Ascending aorta (tissue), 2 donors: ENCODE measurements around the gene SFSWAP. TPM values are rescaled to one million over a fixed set of nuclear protein-coding genes. Genes with fewer than 3 reads are reported as not detected.
A peak's percentile ranks its signal among the peaks of the same experiment; 100 is the strongest.
"Not testable (repeated sequence)": the region's sequence is repeated elsewhere in the genome, so short reads cannot be mapped to it uniquely, and the experiment has no call there.

Experiments used
- DNase-seq, 2 donors: peaks; one replicate each; pipeline ENCODE4 v3.0.0-alpha.2; 2019; ENCODE audit warnings: low spot score in 2 of 2
- H3K27ac ChIP-seq, 2 donors: fragments of 200-600 bp; sonication (generic); one replicate each; pipeline ENCODE4 v1.5.1; 2016 to 2017; ENCODE audit warnings: mild to moderate bottlenecking in 1 of 2
- H3K27me3 ChIP-seq: fragments of 200-600 bp; sonication (generic); one replicate; pipeline ENCODE4 v1.5.1; 2017
- H3K36me3 ChIP-seq, 2 donors: fragments of 200-600 bp; sonication (generic); one replicate each; pipeline ENCODE4 v1.5.1; 2016
- H3K4me1 ChIP-seq, 2 donors: fragments of 200-600 bp; sonication (generic); one replicate each; pipeline ENCODE4 v1.5.1; 2016 to 2017; ENCODE audit warnings: mild to moderate bottlenecking in 1 of 2
- H3K4me3 ChIP-seq, 2 donors: fragments of 200-600 bp; sonication (generic); one replicate each; pipeline ENCODE4 v1.5.1; 2016 to 2017; ENCODE audit warnings: mild to moderate bottlenecking in 1 of 2
- H3K9me3 ChIP-seq, 2 donors: fragments of 200-600 bp; sonication (generic); one replicate each; pipeline ENCODE4 v1.5.1; 2016
- CTCF ChIP-seq, 3 experiments: fragments of 200-600 bp in 2 of 3; fragments of 450-650 bp in 1 of 3; sonication (generic) in 2 of 3; IDR thresholded peaks; one replicate each; pipeline ENCODE4 v1.5.1; 2016 to 2019; ENCODE audit warnings: antibody characterized with exemption in 3 of 3, mild to moderate bottlenecking in 1 of 3, moderate library complexity in 1 of 3
- intact Hi-C: fragments of 100-400 bp; cut with DNase I; formaldehyde crosslinking; loops from one replicate; pipeline ENCODE4 v1.15.1; 2023
- total RNA-seq: library from RNA; depleted of rRNA; stranded (reverse); fragments of >200 nt; gene quantifications from one replicate; pipeline ENCODE4 v1.1.0, GENCODE V29; 2016

SFSWAP gene
- 15.8 TPM for total RNA-seq

GRCh38 chr12:131710464-131711457 is at the start of gene SFSWAP:
SFSWAP (plus strand) TSS chr12:131711090; CDS start chr12:131711230, 140 bp downstream.
- intact Hi-C loops: loop anchor here (5.0 to 10.0 kb wide), 3 partner anchors 187 to 777 kb away; partner anchors contain the start of genes DDX51 and NOC4L
- H3K4me1 ChIP-seq: peaks cover 8 to 16% of the 10 kb centered on the region in 2 donors
- H3K27me3 ChIP-seq: no peaks in the 10 kb centered on the region
- TF ChIP-seq CTCF (IDR thresholded peaks at IDR 0.05): no peak
- peak within 1 kb of the TSS; percentile 86 to 96 for H3K27ac ChIP-seq
- H3K9me3 ChIP-seq: no peaks in the 10 kb centered on the region
- H3K36me3 ChIP-seq: peaks cover 20 to 24% of the 10 kb centered on the region in 2 donors
- peak in 1 of 2 donors; percentile 78 for DNase-seq
- peak within 1 kb of the TSS; percentile 69 to 73 for H3K4me3 ChIP-seq

DNA sequence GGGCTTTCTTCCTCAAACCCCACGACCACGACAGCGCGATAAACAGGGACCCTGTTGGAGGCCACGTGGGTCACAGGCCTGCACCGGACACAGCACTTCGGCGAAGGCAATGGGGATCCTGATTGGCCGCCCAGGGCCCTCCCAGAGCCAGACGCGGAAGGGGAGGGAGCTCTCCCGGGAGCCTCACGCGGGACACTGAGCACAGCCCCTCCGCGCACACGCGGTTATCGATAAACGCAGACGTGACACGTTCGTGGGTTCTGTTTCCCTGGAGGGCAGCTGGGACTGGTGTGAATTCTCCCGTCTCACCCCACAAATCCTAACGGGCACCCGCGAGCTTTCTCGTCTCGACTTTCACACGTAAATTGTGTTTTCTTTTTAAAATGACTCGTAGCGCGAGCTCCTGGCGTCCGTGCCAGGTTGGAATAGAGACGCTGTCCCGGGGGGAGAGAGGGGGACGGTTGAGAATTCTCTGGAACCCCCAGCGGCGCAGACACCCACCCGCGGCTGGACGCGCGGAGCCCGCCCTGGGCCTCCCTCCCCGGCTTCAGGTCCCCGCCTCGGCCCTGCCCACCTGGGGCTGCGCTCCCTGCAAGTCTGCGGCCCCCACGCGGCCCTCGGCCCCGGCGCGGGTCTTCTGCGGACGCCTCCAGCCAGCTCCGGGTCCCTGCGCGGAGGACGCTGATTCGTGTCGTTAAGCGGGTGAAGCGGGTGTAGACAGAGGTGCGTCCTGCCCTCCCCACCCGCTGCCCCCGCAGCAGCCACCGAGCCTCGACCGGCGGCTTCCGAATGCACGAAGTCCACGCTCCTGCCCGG is 49.5 kb upstream of the SFSWAP start:
- H3K4me3 ChIP-seq: peak overlapping the region in 1 of 2 donors; percentile 48
- DNase-seq, H3K4me1 ChIP-seq, H3K27ac ChIP-seq, H3K27me3 ChIP-seq, intact Hi-C loops, H3K9me3 ChIP-seq, H3K36me3 ChIP-seq: not testable (repeated sequence)

- H3K36me3 ChIP-seq, H3K9me3 ChIP-seq, H3K4me1 ChIP-seq, H3K27me3 ChIP-seq, intact Hi-C loops, H3K4me3 ChIP-seq, H3K27ac ChIP-seq, DNase-seq: not testable (repeated sequence)
These were observed 49.0 kb upstream of the SFSWAP start for GRCh38 chr12:131661986-131662288.

DNA sequence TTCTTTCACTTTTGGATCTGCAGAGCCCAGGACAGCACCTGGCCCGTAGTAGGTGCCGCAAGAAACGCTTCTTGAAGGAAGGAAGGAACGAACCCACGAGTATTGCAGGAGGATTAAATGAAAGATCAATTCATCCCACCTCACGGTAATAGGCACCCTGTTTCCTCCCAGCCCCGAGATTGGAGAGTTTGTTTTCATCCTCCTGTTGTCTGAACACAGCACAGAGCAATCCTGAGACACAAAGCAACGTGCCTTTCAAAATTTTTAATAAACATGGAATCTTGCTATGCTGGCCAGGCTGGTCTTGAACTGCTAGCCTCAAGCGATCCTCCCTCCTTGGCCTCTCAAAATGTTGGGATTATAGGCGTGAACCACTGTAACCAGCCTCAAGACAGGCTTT is 48.5 kb upstream of the SFSWAP start:
- H3K36me3 ChIP-seq, H3K27me3 ChIP-seq, H3K4me1 ChIP-seq, H3K4me3 ChIP-seq, intact Hi-C loops, H3K9me3 ChIP-seq, H3K27ac ChIP-seq: not testable (repeated sequence)
- peak in 1 of 2 donors; percentile 12 for DNase-seq

GRCh38 chr12:131665666-131666065 is 45.2 kb upstream of the SFSWAP start:
- H3K4me3 ChIP-seq, H3K4me1 ChIP-seq, DNase-seq, H3K9me3 ChIP-seq, H3K36me3 ChIP-seq, intact Hi-C loops, H3K27me3 ChIP-seq, H3K27ac ChIP-seq: not testable (repeated sequence)

DNA sequence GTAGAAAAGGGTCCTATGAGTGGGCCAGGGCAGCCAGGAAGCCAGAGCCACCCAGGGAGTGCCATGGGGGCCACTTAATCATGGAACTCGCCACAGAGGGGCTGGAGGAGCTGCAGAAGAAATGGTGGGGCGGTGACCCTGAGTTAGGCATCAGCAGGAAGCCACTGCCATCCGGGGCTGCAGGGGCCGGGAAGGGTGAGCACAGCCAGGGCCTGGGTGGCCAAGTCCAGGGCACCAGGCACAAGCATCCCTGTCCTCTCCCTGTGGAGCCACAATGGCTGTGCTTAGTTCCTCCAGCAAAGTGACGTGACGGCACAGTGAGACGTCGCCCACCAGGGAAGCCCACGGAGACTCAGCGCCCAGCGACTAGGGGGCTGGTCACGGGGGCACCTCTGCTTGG is 44.4 kb upstream of the SFSWAP start:
- H3K36me3 ChIP-seq, H3K27me3 ChIP-seq, H3K4me3 ChIP-seq, H3K9me3 ChIP-seq, H3K4me1 ChIP-seq, DNase-seq, intact Hi-C loops, H3K27ac ChIP-seq: not testable (repeated sequence)

GRCh38 chr12:131666978-131667601 is 43.8 kb upstream of the SFSWAP start:
- H3K27ac ChIP-seq, H3K4me1 ChIP-seq, H3K27me3 ChIP-seq, DNase-seq, H3K9me3 ChIP-seq, H3K4me3 ChIP-seq, intact Hi-C loops, H3K36me3 ChIP-seq: not testable (repeated sequence)

- peak in 1 of 2 donors; percentile 24 for DNase-seq
- Histone ChIP-seq H3K9me3 (peaks cover 0 to 4% of the 10 kb centered on the region in 2 donors), H3K27me3 (no peaks in the 10 kb centered on the region), H3K4me1 (no peaks in the 10 kb centered on the region), H3K27ac (no peak overlapping the region), H3K4me3 (no peak overlapping the region), H3K36me3 (no peaks in the 10 kb centered on the region)
- no peak for TF ChIP-seq CTCF (IDR thresholded peaks at IDR 0.05)
- intact Hi-C loops: no loop called here
These were observed 39.6 kb upstream of the SFSWAP start for GRCh38 chr12:131671276-131671675.
